Neural cell (in vitro differentiated cells): Measurements from ENCODE around the gene MYO3B.

Experiments used
- EZH2 ChIP-seq: fragments of 200-600, 300-800 bp; shearing (Covaris generic), sonication (generic); IDR thresholded peaks from 2 replicates; pipeline ENCODE4 v1.6.1; 2014; ENCODE audit warnings: antibody characterized with exemption, low read length, borderline replicate concordance, mild to moderate bottlenecking; ENCODE audit not compliant: insufficient read depth, poor library complexity, severe bottlenecking
- POLR2AphosphoS5 ChIP-seq: IDR thresholded peaks from 2 replicates; pipeline ENCODE4 v1.6.1; 2012
- RAD21 ChIP-seq: fragments of 450-650 bp; conservative IDR thresholded peaks from 2 replicates; pipeline ENCODE4 v1.6.1; 2014; ENCODE audit warnings: antibody characterized with exemption, mild to moderate bottlenecking, moderate library complexity
- TAF1 ChIP-seq: IDR thresholded peaks from 2 replicates; pipeline ENCODE4 v1.6.1; 2012; ENCODE audit warnings: low read depth
- TF ChIP-seq, protein P1 (sequence below): fragments of 450-650 bp; IDR thresholded peaks from 2 replicates; pipeline ENCODE4 v1.5.1; 2014; ENCODE audit warnings: antibody characterized with exemption, mild to moderate bottlenecking, moderate library complexity; ENCODE audit not compliant: poor library complexity, severe bottlenecking

DNA sequence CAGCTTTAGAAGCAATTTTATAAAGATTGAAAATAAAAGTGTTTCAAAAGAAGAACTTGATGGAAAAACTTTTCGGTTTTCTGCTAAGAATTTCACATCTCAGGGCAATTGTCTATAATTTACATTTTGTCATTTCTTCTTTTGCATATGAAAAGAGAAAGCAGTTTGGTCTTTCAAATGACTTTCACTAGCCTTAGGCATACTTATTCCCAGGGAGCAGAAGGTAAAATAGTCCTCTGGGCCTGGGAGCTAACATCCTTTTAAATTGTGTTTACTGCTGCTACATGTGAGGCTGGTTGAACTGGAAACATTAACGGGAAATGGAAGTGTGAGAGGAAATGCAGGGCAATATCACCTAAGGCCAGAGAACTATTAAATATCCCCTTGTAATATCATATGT is 37.1 kb downstream of the MYO3B start:
- TF ChIP-seq TAF1: no peak
- TF ChIP-seq, protein P1, sequence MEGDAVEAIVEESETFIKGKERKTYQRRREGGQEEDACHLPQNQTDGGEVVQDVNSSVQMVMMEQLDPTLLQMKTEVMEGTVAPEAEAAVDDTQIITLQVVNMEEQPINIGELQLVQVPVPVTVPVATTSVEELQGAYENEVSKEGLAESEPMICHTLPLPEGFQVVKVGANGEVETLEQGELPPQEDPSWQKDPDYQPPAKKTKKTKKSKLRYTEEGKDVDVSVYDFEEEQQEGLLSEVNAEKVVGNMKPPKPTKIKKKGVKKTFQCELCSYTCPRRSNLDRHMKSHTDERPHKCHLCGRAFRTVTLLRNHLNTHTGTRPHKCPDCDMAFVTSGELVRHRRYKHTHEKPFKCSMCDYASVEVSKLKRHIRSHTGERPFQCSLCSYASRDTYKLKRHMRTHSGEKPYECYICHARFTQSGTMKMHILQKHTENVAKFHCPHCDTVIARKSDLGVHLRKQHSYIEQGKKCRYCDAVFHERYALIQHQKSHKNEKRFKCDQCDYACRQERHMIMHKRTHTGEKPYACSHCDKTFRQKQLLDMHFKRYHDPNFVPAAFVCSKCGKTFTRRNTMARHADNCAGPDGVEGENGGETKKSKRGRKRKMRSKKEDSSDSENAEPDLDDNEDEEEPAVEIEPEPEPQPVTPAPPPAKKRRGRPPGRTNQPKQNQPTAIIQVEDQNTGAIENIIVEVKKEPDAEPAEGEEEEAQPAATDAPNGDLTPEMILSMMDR: no peak
- no peak for TF ChIP-seq POLR2AphosphoS5
- no peak for TF ChIP-seq RAD21
- TF ChIP-seq EZH2: no peak
